ENCODE measurements around the gene ANLN. TPM values are rescaled to one million over a fixed set of nuclear protein-coding genes. Genes with fewer than 3 reads are reported as not detected.
A peak's percentile ranks its signal among the peaks of the same experiment; 100 is the strongest.

The ANLN gene
- total and polyA plus RNA-seq, 9 of the 15 experiments (the other 6 are each of a cell fraction or from before 2014, with no cell fraction given): 18.1 to 66.2 (median 38.7) TPM

- TF ChIP-seq MEF2D (tag; conservative IDR thresholded peaks at IDR 0.05; ENCODE audit: low read depth): peak; percentile 53; the same call in 1 of the 2 replicates
- TF ChIP-seq, protein P1, sequence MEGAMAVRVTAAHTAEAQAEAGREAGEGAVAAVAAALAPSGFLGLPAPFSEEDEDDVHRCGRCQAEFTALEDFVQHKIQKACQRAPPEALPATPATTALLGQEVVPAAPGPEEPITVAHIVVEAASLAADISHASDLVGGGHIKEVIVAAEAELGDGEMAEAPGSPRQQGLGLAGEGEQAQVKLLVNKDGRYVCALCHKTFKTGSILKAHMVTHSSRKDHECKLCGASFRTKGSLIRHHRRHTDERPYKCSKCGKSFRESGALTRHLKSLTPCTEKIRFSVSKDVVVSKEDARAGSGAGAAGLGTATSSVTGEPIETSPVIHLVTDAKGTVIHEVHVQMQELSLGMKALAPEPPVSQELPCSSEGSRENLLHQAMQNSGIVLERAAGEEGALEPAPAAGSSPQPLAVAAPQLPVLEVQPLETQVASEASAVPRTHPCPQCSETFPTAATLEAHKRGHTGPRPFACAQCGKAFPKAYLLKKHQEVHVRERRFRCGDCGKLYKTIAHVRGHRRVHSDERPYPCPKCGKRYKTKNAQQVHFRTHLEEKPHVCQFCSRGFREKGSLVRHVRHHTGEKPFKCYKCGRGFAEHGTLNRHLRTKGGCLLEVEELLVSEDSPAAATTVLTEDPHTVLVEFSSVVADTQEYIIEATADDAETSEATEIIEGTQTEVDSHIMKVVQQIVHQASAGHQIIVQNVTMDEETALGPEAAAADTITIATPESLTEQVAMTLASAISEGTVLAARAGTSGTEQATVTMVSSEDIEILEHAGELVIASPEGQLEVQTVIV (CRISPR knock-in tag; IDR thresholded peaks at IDR 0.05; ENCODE audit: borderline replicate concordance): no peak
- 0 out of 2 replicates have a peak, but pooled peaks have one; percentile 18 for TF ChIP-seq ADNP (tag; IDR thresholded peaks at IDR 0.05)
- peak; percentile 21; the same call in 1 of the 2 replicates for TF ChIP-seq DPF2 (IDR thresholded peaks at IDR 0.05)
- no peak for TF ChIP-seq CCAR2 (IDR thresholded peaks at IDR 0.05; ENCODE audit: low read depth, low read length)
- no peak for TF ChIP-seq BHLHE40 (IDR thresholded peaks at IDR 0.05; ENCODE audit: low read length)
- TF ChIP-seq HSF4 (CRISPR knock-in tag; IDR thresholded peaks at IDR 0.05; ENCODE audit: borderline replicate concordance): no peak
- TF ChIP-seq ZNF311 (CRISPR knock-in tag; IDR thresholded peaks at IDR 0.05): no peak
- TF ChIP-seq PHF21A (IDR thresholded peaks at IDR 0.05; ENCODE audit: borderline replicate concordance, low read depth): no peak
- TF ChIP-seq PRMT5 (CRISPR knock-in tag; IDR thresholded peaks at IDR 0.05): no peak
- no peak for TF ChIP-seq MTA3 (IDR thresholded peaks at IDR 0.05; ENCODE audit: borderline replicate concordance)
- TF ChIP-seq TOE1 (IDR thresholded peaks at IDR 0.05; ENCODE audit: borderline replicate concordance): no peak
- TF ChIP-seq TOE1 (CRISPR knock-in tag; IDR thresholded peaks at IDR 0.05; ENCODE audit: borderline replicate concordance, low read depth): no peak
- TF ChIP-seq, protein P2, sequence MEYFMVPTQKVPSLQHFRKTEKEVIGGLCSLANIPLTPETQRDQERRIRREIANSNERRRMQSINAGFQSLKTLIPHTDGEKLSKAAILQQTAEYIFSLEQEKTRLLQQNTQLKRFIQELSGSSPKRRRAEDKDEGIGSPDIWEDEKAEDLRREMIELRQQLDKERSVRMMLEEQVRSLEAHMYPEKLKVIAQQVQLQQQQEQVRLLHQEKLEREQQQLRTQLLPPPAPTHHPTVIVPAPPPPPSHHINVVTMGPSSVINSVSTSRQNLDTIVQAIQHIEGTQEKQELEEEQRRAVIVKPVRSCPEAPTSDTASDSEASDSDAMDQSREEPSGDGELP (CRISPR knock-in tag; IDR thresholded peaks at IDR 0.05; ENCODE audit: borderline replicate concordance): no peak
- no peak for TF ChIP-seq ZNF124 (CRISPR knock-in tag; IDR thresholded peaks at IDR 0.05)
- TF ChIP-seq, protein P3, sequence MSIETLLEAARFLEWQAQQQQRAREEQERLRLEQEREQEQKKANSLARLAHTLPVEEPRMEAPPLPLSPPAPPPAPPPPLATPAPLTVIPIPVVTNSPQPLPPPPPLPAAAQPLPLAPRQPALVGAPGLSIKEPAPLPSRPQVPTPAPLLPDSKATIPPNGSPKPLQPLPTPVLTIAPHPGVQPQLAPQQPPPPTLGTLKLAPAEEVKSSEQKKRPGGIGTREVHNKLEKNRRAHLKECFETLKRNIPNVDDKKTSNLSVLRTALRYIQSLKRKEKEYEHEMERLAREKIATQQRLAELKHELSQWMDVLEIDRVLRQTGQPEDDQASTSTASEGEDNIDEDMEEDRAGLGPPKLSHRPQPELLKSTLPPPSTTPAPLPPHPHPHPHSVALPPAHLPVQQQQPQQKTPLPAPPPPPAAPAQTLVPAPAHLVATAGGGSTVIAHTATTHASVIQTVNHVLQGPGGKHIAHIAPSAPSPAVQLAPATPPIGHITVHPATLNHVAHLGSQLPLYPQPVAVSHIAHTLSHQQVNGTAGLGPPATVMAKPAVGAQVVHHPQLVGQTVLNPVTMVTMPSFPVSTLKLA (conservative IDR thresholded peaks at IDR 0.05): no peak
- TF ChIP-seq, protein P4, sequence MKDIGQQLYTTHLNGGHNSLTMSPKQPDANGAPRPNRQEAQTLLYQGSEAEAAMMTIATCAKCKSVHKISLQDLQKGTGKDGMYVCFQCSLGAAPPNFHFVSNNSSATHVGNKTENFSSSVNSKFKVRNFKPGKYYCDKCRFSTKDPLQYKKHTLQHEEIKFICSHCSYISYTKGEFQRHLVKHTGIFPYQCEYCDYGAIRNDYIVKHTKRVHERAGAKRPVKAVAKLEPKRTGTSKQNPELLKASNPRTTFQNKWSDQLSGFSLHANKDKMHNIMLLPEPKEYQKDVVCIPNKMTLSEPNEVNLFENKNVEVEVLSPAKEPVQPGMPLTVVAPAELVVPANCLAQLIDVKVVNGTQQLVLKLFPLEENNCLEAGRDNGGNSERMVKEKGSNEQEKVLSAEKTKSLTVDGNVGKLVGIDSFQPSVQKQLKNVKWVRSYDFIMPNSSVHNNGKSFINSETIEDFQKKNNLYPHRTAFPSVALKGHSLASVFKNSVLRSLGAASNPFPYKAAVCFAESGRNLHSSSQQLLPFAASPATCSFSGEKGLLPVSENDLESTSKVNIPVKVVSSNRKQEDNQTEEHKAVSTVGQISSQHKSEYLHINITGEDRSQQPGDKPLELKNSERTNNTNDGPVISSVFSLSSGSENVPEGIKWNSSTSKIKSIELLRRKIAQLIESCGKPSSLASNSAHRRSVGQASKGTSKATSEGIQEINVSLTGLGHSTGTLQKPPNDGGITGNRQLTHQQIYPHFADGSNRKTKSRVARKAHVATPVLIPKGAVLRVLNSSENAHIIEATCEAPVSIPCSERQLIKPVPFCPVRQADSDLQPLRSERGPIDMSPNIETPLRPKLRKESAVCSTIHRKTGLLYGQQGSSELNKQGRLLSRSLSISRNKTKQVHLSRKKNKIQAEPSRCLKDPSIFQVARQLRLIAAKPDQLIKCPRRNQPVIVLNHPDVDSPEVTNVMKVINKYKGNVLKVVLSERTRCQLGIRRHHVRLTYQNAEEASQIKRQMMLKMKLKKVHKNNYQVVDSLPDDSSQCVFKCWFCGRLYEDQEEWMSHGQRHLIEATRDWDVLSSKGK (CRISPR knock-in tag; IDR thresholded peaks at IDR 0.05): no peak
- 0 out of 2 replicates have a peak, but pooled peaks have one; percentile 15 for TF ChIP-seq L3MBTL2 (IDR thresholded peaks at IDR 0.05)
- TF ChIP-seq RFX1 (IDR thresholded peaks at IDR 0.05): no peak
- TF ChIP-seq KAT2B (IDR thresholded peaks at IDR 0.05; ENCODE audit: low read depth, low read length): no peak
These were observed 15.2 kb downstream of the ANLN start (continued) for GRCh38 chr7:36404639-36405408.
